NCI-H1048 (cell line): ENCODE results near the gene GNLY.
"Not testable (repeated sequence)": the region's sequence is repeated elsewhere in the genome, so short reads cannot be mapped to it uniquely, and the experiment has no call there.

Source experiments
- DNase-seq: peaks from one replicate; lab custom pipeline; 2025; lab: John Stamatoyannopoulos, UW

GNLY gene

DNA sequence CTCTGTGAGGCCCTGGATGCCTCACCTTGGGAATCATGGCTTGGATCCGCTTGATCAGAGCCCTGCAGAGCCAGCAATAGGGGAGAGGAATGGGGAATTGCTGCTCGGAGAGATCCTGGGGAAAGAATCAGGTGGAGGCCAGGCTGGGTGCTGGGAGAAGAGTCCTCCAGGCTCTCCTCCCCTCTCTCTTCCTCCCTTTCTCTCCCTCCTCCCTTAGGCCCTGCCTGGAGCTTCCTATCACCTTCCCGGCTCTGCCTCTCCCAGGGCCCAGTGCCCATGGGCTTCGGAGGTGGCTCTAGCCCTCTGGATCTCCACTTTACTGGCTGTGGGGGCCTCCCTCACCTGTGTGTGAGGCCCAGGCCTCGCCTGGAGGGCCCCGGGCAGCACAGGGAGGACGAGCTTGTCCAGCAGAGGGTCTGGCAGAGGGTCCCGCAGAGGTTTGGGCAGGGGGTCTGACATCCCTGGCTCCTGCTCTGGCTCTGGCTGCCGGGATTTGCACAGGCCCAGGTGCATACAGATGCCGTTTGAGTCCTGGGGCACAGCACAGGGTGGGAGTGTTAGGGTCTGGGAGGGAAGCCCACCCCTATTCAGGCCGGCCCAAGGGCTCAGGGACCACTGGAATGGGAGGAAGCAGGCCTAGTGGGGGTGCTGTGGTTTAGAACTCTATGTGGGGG, 28.8 kb upstream of the GNLY start:
- DNase-seq, result no peak

DNA sequence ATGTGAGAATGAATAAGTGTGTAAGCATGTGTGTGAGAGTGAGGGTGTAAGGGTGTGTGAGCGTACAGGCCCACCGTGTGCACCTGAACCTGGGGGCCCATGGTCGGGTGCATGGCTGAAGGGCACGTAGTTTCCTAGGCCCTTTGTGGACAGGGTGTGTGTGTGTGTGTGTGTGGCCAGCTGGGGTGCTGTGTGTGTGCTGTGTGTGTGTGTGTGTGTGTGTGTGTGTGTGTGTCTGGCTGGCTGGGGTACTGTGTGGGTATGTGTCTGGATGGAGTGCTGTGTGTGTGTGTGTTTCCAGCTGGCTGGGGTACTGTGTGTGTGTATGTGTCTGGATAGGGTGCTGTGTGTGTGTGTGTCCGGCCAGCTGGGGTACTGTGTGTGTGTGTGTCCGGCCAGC, 28.1 kb upstream of the GNLY start:
- no peak for DNase-seq

DNA sequence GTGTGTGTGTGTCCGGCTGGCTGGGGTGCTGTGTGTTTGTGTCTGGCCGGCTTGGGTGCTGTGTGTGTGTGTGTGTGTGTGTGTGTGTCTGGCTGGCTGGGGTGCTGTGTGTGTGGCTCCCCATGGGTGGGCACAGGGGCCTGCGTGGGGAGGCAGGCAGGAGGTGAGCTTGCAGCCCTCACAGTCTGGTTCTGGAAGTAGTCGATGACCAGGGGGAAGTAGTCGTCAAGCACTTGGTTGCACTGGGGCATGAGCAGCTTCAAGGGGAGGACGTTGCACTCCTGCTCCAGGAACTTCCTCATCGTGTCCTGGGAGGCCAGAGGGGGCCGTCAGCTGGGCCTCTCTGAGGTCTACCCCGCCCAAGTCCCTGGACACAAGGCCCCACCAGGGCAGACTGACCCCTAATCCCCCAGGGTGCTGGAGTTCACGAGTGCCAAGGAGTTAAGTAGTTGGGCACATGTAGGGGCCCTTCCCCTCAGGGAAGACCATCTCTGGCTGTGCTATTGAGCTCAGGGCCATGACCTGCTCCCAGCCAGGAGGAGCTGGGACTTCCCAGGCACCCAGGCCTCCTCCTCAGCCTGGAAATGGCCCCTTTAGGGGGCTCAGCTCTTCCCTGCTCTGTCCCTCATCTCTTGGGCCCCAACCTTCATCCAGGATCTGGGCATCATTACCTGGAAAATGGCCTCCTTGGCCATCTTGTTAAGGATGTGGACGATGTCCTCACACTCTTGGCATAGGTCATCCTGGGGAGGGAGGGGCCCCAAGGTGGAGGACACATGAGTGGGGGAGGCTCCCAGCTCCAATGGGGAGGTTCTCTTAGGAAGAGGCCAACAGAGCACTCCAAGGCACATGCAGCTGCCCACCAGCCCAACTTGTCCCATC, 27.5 kb upstream of the GNLY start:
- DNase-seq, result no peak

DNA sequence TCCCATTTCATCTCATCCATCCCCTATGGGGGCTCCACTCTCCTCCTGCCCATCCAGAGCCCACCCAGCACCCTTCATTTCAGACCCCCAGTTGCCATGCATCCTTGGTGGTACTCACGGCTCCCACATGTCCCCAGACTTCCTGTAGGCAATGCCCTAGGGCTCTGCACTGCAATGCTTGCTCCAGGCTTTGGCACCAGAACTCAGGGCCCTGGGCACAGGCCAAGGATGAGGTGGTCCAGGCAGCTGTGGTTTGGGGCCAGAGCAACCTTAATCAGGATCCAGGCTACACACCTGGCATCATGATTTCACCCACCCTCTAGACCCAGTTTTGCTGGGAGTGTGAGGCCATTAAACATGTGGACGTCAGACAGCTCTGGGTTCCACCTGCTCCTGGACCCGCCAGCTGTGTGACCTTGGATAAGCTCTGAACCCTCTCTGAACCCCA, 26.6 kb upstream of the GNLY start:
- DNase-seq, result no peak

DNA sequence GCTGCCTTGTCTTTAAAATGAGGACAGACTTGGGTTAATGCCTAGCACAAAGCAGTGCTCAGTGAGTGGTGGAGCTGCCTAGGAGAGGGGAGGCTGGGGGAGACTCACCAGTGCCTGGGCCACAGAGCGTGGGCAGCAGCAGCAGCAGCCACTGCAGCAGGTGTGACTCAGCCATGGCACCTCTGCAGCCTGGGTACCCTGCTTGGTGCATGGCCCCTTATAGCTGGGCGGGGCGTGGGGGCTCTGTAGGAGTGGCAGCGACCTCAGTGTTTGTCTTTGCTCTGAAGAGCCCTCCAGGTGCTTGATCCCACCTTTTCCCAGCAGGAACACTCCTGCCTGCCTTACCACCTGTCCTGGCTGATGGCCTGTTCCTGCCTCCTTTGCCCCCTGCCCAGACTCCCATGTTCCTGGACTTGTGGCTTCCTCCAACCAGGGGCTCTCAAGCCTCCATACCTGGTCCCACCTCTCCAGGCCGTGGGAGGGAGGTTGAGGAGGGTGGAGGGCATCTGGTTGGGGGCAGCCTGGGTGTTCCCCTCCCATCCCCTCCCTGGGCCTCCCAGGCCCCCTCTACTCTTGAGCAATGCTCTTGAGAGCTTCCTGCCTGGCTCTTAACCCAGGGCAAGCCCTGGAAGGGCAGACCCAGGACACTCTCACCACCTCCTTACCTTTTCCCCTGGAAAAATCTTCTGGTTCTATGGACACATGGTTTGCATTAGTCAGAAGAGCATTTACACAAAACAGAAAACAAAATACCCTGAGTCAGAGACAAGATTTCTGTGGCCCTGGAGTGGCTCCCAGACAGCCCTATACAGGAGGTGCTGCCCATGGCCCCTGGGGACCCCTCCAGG, 25.9 kb upstream of the GNLY start, which contains the start of gene SFTPB:
TSS of gene SFTPB (minus strand) at position 191 of the 848 bp plus-strand sequence. CDS start at position 175, 16 bp downstream.
- no peak for DNase-seq

DNA sequence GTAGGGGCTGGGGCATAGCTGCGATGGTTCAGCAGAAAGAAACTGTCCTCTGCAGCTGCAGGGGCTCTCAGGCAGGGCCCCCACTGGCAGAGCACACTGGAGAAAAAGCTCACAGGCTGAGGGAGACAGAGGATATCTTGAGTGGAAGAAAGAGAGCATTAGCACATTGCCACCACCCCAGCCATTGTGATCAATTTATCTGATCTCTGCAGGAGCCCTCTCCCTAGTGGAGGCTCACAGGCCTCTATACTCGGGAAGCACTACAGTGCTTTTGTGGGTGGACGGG, 25.4 kb upstream of the GNLY start:
- DNase-seq, result no peak

DNA sequence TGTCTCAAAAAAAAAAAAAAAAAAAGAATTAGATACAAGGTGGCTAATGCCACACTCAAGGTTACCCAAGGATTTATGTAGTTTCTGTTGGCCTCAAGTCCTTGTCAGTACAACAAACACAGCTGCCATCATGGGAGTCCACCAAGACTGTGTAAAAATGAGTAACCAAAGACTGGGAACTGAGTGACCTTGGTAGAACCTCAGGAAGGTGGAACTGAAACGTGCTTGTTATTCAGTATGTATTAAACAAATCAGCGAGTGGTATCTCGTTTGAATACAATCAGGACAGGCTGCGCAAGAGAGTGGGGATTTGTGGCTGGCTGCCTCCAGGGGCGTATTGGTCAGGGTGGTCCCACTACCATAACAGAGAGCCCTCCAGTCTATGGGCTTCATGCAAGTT, 24.6 kb upstream of the GNLY start:
- DNase-seq, result no peak

DNA sequence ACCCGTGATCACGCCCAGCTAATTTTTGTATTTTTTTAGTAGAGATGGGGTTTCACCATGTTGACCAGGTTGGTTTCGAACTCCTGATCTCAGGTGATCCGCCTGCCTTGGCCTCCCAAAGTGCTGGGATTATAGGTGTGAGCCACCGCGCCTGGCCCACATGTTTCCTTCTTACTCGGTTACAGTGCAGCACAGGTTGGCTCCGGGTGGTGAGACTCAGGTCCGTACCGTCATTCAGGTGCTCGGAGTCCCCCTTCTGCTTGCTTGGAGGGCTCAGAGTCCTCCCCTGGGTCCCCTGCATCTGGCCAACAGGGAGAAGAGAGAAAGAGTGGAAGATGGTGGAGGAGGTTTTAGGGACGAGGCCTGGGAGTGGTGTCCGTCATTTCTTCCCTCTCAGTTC, 23.7 kb upstream of the GNLY start:
- not testable (repeated sequence) for DNase-seq

DNA sequence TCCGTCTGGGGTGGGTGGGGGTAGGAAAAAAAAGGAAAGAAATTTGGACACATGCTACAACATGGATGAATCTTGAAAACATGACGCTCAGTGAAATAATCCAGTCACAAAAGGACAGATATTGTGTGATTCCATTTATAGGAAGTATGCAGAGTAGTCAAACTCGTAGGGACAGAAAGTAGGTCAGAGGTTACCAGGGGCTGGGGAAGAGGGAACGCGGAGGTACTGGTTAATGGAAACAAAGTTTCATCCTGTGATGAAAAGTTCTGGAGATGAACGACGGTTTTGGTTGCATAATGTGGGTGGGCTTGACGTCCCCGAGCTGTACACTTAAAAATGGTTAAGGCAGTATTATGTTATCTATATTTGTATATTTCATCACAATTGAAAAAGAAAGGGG, 21.7 kb upstream of the GNLY start:
- no peak for DNase-seq

DNA sequence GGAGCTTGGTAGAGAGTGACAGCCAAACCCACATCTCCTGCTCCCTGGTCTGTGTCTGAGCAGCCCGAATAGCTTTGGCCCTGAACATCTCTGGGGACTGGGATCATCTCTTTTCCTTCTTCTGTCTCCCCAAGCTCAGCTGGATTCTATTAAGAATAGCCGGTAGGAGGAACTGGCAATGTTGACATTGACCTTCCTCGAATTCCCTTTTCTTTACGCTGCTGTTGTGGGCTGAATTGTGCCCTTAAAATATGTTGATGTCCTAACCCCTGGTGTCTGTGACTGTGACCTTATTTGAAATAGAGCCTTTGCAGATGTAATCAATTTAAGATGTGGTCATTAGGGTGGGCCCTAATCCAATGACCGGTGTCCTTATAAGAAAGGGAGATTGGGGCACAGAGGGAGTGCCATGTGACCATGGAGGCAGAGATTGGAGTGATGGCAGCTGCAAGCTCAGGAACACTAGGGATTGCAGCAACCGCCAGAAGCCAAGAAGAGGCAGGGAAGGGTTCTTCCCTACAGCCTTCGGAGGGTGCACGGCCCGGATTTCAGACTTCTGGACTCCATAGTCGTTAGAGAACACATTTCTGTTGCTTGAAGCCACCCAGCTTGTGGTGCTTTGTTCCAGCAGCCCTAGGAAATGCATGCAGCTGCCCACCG, 20.3 kb upstream of the GNLY start:
- no peak for DNase-seq

DNA sequence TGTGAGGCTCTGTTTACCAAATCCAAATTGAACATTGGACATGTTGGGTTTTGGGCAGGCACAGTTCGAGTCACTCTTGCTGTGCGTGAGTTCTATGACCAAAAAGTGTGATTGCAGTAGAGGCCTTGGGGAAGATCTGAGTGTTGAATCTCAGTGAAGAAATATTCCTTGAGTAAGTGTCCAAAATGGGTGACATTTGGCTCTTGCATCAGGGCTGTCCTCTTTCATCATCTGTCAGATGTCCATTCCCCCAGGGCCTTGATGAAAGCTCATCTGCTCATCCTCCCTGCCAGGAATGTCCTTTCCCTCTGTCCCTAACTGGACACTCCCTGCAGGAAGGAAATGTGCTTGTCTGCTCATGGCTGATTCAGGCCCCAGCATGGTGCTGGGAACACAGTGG, 19.7 kb upstream of the GNLY start:
- no peak for DNase-seq

DNA sequence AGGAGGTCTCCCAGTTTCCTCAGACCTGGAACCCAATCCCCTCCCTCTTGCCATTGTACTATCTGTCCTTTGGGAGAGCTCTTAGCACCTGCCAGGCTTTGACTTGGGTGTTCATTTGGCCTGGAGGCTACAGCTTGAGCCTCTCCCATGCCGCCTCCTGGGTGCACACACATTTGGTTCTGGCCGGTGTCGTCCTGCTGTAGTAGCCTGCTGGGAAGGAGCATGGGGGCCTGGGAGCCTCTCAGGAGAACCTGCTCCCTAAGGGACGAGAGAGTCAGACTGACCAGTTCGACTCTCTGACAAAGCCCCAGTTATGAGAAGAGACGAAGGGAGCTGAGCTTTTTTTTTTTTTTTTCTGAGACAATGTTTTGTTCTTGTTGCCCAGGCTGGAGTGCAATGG, 18.7 kb upstream of the GNLY start:
- no peak for DNase-seq

DNA sequence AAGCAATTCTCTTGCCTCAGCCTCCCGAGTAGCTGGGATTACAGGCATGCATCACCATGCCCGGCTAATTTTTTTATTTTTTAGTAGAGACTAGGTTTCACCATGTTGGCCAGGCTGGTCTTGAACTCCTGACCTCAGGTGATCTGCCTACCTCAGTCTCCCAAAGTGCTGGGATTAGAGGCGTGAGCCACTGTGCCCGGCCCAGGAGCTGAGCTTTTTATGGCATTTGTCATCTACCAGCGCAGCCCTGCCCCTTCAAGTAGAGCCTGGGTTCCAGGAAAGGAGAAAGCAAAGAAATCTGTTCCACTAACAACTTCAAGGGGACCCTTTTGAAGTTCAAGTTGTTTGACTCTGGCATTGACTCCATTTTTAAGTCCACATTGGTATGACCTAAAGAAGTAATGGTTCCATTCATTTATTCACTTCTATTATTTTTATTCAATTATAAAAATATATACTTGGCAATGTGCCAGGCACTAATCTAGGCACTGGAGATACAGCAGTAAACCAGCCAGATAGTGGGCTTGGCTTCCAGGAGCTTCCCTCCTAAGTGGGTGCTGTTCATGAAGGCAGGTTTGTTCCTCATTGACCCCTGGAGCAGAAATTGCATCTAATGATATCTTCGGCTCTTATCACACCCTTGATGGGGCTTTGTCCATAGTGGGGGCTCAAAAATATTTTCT, 18.2 kb upstream of the GNLY start:
- no peak for DNase-seq

DNA sequence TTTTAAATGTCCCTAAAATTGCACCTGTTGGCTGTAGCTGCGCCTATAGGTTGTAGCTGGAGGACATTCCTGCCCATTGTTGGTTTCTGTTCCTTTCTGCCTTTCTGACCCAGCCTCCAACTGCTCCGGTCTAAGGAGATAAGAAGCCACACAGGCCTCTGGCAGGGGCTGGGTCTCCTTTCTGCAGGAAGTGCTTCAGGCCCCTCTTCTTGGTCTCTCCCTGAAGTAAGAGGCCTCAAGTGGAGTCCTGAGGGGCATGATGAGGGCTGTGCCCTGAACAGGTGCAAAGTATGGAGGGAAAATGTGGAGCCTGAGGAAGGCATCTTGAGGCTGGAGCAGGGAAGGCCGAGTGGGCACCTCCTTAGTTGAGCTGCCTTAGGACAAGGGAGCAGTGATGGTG, 15.8 kb upstream of the GNLY start:
- DNase-seq, result no peak

DNA sequence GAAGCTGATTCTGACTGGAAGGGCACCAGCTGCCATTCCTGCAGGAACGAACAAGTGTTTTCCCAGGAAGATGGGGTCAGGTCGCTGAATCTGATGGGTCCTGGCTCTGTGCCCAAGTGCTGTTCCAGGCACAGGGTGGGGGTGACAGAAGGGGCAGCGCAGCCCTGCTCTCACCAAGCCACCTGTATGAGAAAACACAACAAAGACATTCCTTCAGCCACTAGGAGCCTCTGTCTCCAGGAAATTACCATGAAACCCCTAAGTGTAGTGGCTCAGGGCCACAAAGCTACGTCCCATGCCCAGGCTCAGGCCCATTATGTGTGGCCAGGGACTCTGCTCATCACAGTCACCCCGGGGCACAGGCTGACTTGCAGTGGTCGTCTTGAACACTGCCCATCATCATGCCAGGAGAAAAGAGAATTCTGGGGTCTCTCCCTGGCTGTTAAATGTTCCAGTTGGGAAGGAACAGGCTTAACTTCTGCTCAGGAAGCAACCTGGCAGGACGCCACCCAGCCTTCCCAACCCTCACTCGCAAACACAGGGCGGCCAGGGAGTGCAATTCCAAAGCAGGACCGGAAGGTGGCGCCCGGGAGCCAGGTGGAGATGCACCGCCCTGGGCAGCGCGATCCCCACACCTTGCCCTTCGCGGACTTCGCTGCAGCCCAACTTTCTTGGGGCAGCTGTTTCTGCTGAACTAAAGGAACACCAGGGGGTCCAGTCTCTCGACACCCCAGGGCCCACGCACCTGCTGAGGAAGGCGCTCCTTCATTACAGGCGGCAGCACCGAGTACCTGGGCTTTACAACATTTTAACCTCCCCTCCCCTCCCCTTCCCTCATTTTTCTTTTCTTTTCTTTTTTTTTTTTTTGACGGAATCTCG, 15.1 kb upstream of the GNLY start:
- peak; percentile 38 for DNase-seq

DNA sequence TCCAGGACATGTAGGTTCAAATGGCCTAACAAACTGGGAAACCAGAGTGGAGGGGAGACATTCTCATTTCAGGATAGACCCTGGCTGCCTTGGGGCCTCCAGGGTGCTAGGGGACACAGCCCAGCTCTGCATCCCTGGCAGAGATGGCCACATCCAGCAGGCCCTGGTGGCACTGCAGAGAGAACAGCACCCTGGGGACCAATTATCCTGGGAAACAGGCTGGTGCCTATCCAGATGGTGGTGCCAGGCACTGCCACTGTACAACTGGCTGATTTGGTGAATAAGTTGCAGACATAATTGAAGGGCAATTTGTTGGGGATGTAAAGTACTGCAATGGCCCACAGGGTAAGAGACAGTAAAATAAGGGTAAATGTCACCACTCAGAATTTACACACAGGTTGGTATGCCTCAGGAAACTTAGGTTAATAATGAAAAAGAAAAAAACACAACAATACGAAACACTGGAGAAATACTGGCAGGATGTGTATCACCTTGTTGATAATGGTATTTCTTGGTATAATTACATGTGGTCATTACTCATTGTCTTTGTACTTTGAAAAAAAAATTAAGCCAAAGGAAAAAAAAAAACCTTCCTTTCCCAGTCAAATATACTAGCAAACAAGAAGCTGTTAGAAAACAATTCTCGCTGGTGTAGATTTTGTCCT, 13.3 kb upstream of the GNLY start:
- DNase-seq, result no peak

DNA sequence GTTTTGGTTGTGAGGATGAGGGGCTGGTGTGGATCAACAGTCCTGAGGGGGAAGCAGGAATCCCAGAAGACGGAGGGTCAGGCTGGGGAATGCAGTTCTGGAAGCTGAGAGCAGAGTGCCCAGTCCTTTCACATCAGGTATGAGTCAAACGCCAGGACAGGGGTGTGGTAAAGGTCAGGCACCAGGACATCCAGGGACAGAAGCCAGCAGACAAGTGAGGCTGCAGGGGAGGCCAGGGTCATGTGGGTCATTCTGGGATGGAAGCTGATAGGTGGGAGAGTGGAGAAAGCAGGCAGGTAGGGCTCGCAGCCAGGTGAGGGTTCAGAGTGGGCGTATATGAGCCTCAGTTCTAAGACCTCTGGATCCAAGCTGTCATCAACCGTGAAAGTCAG, 12.8 kb upstream of the GNLY start:
- no peak for DNase-seq

DNA sequence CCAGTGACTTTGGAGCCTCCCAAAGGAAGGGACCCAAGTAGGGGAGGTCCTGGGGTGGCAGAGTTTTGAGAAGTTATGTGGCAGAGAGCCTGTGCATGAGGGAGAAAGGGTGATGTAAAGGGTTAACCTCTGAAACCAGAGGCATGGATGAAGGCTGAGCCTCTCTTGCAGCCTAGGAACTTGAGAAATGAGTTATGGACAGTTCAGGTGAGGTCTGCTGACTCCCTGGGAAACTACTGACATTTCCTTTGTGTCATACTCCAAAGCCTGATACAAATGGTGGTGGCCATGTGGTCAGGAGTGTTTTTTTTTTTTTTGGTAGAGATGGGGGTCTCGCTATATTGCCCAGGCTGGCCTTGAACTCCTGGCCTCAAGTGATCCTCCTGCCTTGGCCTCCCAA, 12.4 kb upstream of the GNLY start:
- no peak for DNase-seq

DNA sequence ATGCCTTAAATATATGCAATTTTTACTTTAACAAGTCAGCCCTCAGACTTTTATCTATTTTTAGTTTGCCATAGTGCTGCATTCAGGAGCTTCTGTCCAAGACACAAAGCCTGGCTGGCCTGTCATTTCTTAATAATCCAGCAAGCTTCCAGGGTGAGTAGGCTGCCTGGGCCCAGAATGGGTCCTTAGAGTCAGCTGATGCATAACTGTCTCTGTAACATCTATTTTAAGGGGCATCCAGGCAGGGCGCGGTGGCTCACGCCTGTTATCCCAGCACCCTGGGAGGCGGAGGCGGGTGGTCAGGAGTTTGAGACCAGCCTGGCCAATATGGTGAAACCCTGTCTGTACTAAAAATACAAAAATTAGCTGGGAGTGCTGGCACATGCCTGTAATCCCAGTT, 11.8 kb upstream of the GNLY start:
- DNase-seq, result no peak

DNA sequence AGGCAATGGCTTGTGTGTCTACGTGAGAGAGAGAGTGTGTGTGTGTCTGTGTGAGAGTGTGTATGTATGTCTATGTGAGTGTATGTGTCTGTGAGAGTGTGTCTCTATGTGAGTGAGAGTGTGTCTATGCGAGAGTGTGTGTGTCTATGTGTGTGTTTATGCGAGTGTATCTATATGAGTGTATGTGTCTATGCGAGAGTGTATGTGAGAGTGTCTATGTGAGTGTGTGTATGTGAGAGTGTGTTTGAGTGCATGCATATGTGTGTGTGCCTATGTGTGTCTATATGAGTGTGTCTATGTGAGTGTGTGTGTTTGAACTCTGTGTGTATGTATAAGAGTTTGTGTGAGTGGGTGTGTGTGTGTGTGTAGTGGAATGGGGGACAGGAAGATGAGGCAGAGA, 9.8 kb upstream of the GNLY start:
- no peak for DNase-seq
